Activated CD8-positive, alpha-beta memory T cell treated with anti-CD3 and anti-CD28 coated beads for 24 hours (primary cell): ENCODE data around the gene ABHD6.
"Not testable (repeated sequence)": the region's sequence is repeated elsewhere in the genome, so short reads cannot be mapped to it uniquely, and the experiment has no call there.

Source experiments
- DNase-seq: peaks from one replicate; pipeline ENCODE4 v3.0.0-alpha.2; 2020

ABHD6 gene

DNA sequence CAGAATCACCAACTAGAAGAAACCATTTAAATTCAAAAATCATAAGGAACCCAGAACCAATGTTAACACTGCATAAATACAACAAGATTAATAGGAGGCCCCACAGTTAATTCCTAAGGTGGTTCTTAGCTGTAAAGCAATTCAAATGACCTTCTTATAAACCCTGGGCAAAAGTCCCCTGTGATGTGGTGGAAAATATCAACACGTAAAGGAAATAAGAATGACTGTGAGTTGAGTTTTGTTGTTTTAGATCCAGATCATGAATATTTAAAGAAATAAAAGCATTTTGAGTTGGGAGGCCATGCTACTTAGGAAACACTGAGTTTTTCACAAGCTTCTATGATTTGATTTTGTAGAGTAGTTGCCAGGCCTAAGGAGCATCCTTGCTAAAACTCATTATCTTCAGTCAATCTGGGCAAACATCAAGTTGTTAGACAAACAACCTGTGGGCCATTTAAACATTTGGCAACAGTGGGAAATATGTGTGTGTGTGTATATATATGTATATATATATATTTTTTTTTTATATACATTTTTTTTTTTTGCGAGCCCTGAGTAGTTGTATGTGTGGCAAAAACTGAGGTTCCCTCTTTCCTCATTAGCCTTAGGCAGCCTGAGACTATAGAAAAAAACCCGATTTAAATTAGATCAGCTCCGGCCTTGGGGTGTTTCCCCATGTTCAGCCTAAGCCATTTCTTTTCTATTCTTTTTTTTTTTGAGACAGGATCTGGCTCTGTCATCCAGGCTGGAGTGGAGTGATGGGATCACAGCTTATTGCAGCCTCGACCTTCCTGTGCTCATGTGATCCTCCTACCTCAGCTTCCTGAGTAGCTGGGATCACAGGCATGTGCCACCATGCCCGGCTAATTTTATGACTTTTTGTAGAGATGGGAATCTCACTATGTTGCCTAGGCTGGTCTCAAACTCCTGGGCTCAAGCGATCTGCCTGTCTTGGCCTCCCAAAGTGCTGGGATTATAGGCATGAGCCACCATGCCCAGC is 87.1 kb downstream of the ABHD6 start:
- no peak for DNase-seq

DNA sequence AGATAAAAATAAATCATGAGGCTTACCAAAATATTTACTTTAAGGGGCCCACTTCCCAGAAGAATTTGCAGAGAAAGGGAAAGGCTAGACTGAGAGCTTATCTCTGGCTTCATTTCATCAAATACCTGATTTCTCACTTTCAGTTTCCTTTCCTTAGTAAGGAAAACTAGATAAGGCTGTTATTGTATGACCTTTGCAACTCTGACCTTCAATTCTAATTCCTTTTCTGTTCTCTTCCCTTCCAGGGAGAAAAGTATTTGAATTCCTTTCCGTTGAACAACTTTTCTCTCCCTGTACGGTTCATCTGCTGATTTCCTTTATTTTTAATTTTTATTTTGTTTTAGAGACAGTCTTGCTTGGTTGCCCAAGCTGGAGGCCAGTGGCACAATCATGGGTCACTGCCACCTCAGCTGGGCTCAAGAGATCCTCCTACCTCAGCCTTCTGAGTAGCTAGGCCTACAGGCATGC is 88.0 kb downstream of the ABHD6 start:
- DNase-seq, result no peak

DNA sequence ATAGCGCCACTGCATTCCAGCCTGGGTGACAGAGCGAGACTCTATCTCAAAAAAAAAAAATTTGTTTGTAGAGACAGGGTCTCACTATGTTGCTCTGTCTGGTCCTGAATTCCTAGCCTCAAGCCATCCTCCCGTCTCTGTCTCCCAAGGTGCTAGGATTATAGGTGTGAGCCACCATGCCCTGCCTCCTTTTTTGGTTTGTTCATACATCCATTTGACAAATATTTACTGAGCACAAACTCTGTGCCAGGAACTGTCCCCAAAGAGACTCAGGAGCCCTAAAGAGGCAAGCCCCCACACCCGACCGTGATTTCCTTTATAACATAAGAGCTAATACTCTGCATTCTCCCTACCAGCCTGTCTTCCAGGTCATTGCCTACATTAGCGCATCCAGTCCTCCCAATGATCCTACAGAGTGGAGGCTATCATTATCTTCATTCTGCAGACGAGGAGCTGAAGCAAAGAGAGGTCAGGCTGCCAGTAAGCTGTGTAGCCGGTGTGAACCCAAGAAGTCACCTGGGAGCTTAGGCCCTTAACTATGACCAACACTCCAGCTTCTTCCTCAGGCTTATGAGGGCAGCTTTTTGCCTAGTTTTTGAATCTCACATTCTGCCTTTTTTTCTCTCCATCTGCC is 88.8 kb downstream of the ABHD6 start:
- no peak for DNase-seq

DNA sequence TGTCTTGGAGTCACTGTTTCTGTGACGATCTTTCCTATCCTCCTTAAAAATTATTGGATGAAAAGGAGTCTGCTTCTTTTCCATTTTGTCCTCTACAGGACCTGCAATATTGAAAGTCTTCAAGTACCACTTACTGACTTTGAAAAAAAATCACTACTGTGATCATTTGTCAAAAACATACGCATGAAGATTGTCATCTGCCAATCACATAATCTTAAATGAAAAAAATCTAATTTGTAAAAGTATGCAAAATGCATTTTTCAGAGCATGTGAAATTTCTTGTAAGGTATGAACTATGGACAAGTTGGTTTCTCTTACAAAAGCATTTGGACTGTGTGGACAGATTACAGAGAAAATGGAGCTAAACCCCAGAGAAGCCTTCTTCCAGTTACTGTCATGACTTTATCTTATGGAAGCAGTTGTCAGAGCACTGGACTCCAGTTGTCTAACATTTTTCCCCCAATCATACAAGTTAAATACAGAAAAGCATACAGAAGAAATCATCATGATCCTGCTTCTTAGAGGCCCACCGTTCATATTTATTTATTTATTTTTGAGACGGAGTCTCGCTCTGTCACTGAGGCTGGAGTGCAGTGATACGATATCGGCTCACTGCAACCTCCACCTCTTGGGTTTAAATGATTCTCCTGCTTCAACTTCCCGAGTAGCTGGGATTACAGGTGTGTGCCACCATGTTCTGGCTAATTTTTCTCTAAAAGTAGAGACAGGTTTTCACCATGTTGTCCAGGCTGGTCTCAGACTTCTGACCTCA is 91.7 kb downstream of the ABHD6 start:
- DNase-seq, result no peak

DNA sequence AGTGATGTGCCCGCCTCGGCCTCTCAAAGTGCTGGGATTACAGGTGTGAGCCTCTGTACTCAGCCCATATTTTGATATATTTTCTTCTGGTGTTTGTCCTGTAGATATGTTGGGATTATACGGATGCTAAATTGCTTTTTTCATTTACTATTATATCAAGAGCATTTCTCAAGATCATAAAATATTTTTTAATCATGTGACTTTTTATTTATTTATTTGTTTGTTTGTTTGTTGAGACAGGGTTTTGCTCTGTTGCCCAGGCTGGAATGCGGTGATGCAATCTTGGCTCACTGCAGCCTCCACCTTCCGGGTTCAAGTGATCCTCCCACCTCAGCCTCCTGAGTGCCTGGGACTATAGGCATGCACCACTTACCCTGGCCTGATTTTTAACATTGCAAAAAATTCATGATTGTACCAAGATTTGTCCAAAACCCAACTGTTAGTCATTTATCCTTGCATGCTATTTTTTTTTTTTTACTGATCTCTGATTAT is 92.4 kb downstream of the ABHD6 start:
- no peak for DNase-seq

DNA sequence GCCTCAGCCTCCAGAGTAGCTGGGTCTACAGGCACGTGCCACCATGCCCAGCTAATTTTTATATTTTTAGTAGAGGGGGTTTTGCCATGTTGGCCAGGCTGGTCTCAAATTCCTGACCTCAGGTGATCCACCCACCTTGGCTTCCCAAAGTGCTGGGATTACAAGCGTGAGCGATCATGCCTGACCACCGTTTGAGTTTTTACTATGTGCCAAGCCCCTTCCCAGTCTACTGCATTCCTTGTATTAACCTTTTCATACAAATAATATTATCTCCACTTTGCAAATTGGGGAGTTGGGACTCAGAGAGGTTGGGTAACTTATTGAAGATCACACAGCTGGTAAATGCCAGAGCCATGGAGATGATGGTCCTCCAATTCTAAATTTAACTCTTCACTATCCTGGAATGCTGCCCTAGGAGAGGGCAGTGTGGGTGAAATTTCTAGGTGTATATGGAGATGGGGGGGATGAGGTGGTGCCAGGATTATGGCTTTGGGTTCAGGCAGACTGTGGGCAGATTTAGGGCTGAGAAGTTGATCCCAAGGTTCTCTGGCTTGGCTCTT is 94.1 kb downstream of the ABHD6 start:
- no peak for DNase-seq

DNA sequence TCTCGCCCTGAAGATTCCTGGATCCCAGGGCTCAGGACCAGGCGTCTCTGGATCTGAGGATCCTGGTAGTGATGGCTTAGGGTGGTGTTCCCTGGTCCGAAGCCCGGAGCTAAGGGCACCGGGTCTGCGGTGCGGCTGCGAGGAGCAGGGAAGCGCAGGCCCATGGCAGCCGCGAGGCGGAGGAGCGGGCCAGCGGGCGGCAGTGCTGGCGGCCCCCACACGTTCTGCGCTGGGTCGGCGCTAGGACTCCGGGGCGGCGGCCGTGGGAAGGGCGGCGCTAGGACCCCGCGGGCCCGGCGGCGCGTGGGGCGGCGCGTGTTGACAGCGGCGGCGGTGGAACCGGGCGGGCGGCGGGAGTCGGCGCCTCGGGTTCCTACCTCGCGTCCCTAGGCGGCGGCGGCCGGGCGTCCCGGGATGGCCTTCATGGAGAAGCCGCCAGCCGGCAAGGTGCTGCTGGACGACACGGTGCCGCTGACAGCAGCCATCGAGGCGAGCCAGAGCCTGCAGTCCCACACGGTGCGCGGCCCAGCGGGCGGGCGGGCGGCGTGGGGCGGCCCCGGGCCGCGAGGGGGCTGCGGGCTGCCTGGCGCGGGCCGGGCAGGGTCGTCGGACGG is 95.1 kb downstream of the ABHD6 start, which contains the start of gene PXK:
Gene PXK, plus strand, starts transcription at position 318 of the 614 bp plus-strand sequence. Its CDS starts 97 bp downstream, at position 415.
- peak; percentile 90 for DNase-seq

DNA sequence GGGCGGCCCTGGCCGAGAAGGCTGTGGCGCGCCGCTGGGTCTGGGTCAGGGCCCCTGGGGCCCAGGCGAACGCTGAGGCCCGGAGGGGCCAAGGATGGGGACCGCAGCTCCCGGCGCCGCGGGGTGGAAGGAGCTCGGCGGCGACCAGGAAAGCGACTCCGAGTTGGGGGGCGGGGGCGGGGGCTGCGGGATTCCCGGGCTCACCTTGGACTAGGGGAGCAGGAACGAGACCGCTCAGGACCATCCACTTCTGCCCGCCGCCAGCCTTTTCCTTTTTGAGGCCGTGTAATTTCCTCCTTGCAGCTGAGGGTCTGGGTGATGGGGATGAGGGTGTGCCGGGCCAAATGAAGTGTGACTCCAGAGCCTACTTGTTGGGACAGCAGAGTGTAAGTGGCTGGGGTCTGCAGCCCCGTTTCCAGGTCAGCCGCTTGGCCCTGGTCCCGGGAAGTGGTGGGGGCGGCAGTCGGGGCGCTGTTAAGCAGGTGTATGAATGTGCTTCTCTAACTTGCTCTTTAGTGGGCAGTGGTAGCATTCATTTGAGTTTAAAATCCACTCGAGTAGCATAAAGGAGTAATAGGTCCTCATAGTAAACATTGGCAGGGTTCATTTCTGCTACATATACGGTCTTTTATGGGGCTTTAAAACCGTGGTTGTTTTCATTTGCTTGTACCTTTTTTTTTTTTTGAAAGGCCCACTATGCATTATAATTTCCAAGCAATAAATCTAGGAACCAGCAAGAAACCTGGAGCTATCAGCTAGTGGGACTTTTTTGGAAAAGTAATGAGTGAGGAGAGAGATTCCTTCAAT is 95.8 kb downstream of the ABHD6 start:
- DNase-seq, result peak; percentile 73

DNA sequence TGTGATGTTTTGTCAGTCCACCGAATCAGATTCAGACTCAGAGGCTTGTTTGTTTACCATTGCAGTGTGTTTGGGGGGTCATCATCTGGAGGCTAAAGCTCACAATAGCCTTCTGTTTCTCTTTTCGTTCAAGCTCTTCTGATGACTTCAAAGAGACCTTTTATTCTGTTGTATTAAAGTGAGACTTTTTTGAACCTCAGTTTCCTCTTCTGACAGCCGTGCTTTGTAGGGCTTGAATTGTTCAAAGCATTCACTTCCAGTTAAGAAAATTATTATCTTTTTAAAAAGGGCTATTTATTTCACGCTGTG is 96.4 kb downstream of the ABHD6 start:
- DNase-seq, result no peak

DNA sequence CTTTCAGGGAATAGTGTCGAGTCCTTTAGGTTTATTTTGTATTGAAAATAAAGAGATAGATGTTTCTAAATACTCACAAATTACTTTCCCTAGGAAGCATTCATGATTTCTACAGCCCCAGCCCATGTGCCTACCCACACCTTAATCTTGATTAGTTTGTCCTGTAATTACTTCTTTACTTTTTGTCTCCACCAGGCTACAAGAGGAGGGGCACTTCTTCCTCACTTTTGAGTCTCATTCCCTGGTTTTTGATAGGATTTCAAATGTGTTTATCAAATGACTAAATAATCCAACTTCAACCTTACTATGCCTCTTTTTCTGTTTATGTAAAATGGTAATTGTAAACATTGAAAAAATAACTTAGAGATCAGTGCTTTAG is 96.9 kb downstream of the ABHD6 start:
- DNase-seq, result no peak

DNA sequence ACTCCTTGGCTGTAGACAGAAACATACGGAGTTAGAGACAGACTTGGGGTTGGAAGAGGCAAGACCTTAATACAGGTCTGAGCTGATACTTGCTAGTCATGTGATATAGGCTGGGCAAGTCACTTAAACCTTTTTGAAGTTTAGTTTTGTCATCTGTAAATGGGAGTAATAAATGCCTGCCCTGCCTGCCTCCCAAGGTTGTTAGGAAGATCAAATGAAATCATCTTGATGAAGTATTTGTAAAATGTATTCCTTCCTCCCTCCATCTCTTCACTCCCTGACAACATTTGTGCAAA is 98.0 kb downstream of the ABHD6 start:
- no peak for DNase-seq

DNA sequence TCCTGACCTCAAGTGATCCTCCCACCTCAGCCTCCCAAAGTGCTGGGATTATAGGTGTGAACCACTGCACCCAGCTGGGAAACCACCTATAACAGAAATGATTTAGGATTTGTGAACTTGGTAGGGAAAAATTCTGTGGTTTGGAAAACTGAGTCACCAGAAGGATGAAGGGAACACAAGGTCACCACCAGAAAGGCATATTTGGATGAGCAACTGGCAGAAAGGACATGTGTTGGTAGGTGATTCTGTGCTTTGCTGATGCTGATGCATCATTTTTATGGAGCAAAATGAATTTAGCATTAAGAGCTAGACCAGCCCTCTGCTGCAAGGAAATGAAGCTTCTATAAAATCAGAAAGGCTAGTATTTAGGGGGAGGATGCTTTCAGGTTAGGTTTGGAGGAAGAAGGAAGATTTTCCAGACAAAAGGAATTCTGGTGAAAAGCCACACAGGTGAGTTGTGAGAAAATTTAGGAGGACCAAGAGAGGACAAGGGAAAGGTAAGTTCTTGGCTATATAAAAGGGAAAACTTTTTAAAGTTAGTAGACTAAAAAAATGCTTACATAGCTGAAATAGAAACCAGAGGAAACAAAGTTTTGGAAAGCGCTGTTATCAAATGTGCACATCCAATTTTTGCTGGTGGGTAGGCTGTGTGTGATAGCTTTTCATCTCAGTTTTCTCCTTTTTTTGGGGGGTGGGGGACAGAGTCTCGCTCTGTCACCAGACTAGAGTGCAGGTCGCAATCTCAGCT is 98.7 kb downstream of the ABHD6 start:
- no peak for DNase-seq

DNA sequence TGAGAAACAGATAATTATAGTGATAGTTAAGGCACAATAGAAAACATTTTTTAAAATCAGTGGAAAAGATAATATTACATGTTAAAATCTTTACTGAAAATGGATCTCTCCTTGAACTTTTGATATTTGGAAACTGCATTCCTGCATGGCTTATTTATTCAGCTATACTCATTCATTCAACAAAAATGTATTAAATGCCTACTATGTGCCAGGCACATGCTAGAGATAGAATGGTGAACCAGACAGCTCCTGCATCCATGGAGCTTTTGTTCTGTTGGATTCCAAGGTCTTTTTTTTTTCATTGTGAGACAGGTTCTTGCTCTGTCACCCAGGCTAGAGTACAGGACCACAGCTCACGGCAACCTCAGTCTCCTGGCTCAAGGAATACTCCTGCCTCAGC is 99.6 kb downstream of the ABHD6 start:
- no peak for DNase-seq

DNA sequence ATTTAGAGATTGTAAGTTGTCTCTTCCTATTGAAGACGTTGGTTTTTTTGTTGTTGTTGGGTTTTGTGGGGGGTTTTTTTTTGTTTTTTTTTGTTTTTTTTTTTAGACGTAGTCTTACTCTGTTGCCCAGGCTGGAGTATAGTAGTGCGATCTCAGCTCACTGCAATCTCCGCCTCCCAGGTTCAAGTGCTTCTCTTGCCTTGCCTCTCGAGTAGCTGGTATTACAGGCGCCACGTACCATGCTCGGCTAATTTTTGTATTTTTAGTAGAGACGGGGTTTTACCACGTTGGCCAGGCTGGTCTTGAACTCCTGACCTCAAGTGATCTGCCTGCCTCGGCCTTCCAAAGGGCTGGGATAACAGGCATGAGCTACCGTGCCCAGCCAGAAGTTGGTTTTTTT is 101.6 kb downstream of the ABHD6 start:
- not testable (repeated sequence) for DNase-seq

DNA sequence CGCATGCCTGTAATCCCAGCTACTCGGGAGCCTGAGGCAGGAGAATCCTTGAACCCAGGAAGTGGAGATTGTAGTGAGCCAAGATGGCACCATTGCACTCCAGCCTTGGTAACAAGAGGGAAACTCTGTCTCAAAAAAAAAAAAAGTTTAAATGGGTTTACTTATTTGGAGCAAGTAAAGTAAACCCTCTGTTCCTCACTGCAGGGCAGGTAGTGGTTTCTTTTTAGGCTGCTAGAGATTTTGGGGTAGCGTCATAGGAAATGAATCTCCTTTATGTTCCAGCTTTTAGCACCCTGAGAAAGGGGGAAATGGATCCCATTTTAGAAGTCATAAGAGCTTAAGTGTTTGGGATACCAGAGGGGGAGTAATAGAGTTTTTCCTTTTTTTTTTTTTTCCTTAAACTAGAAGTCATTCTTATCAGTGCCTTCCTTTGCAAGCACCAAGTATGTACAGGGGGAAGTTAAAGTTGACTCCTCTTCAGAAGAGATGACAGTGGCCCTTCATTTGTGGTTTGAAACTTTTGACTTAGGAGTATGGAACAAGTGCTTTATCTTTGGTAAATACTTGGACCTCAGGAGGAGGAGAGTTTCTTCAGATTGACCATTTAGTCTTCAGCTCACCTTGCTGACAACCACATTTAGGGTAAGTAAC is 103.1 kb downstream of the ABHD6 start:
- DNase-seq, result no peak

DNA sequence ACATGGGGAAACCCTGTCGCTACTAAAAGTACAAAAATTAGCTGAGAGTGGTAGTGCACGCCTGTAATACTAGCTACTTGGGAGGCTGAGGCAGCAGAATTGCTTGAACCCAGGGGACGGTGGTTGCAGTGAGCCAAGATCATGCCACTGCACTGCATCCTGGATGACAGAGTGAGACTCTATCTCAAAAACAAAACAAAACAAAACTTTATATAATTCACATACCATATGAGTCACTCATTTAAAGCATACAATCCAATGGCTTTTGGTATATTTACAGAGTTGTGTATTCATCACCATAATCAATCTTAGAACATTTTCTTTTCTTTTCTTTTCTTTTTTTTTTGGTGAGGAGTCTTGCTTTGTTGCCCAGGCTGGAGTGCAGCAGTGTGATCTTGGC is 103.8 kb downstream of the ABHD6 start:
- DNase-seq, result no peak

DNA sequence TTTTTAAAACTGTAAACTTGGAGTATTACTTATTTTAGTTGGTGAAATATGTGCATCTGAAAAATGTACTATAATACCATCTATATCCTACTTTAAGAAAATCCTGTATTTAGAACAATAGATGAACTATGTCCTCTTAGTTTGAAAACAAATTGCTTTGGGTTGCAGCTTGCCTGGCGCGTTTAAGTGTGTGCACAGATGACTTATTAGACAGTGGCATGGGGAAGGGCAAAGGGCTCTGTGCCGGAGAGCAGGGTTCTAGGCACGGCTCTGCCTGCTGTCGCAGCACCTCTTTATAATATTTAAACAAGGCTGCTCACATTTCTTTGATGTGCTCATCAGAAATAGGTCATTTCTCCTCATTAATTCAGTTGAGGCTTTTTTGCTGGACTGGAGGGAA is 105.1 kb downstream of the ABHD6 start:
- no peak for DNase-seq
